GM18511 (cell line): Measurements from ENCODE around the gene MAP3K14.

Source experiments
- ATAC-seq: cut with Tn5 transposase; IDR thresholded peaks from one replicate; pipeline ENCODE4 v1.9.1; 2021; ENCODE audit warnings: mild to moderate bottlenecking, moderate library complexity; ENCODE audit not compliant: unreplicated experiment

The MAP3K14 gene

DNA sequence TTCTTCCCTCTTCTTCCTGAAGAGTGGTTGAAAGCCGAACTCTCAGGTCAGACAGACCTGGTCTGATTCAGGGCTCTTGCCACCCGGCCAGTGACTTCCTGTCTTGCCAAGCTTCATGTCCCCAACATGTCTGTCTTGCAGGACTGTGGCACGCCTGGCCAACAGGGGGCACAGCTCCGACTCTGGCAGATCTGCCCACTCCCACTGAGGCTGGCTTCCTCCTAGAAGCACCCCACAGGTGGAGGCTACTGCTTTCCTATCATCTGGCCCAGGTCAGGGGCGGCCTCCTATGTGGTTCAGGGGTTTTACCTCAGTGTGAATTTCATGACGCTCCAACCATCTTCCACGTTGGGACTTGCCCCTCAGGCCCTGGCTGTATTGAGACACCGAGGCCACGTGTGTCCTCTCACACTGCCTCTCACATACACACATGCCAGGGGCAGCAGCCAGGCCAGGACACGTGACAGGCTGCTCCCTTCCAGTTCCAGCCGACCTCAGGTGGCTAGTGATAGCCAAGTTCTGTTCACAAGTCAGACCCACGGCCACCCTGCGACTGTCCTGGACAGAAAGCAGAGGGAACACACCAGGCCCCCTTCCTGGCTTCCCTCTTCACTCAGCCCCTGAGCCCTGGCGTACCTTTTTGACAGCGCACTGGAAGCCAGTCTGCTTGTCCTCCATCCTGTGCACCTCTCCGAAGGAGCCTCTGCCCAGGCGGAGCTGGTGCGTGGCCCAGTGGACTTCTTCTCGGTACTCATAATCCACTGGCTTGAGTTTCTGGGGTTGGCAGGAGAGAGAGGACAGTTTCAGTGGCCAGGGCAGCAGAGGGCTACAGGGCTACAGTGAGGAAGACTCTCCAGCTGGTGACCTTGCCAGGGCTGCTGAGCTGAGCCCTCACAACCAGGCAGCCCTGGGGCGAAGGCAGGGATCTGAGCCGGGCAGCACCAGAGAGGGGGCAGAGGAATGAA is 32.4 kb downstream of the MAP3K14 start:
- ATAC-seq = no peak

DNA sequence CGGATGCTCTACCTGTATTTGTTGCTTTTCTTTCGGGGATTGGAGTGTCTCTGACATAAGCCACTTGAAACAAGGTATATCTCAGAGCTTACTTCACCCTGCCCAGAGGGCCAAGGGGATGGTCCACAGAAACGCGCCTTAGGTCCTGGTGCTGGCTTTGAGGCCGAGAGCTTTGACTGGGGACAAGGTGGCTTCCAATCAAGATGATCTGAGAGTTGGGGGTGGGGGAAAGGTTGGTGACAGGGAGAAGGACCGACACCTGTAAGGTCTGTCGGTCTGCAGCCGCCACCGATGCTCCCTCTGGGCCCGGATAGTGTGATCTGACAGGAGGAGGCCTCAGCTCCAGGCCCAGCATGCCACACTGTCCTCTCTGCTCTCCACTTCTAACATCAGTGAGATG is 33.1 kb downstream of the MAP3K14 start:
- no peak for ATAC-seq

DNA sequence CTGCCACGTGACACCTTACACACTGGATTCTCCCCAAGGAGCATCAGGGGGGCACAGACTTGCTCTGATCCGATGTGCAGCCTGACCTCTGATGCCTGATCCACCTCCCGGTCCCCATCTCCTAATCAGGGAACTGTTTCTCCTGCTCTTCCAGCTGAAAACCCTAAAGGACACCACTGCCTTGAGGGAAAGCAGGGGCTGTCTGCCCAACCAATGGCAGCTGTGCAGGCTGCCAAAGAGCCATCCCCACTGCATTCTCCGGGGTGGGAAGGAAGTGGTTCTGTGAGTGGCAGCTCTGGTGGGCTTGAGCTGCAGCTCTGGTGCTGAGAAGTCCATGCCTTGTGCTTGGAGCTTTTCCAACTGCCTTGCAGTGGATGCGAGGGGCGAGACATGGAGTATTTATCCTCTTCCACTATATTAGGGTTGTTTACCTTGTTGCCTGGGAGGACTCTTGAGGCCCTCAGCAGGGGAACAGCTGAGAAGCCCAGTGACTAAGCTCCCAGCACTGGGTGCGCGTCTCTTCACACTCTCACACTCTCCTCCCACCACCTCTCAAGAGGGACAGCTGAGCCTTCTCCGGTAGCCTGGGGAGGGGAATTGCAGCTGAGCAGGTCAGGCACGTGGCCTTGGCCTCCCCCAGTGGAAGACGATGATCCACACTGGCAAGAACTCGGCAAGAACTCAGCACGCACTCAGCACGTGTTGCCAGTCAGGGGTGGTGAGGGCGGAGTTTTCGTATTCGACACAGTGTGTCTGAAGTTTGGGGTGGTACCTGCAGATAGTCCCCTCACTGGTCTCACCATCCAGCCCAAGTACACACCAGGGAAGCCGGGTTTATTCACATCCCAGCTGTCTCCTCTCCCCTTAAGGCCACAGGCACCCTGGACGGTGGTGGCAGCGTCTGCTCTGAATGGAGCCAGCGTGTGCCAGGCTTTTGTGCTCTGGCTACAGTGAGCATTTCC is 33.9 kb downstream of the MAP3K14 start:
- ATAC-seq = no peak

DNA sequence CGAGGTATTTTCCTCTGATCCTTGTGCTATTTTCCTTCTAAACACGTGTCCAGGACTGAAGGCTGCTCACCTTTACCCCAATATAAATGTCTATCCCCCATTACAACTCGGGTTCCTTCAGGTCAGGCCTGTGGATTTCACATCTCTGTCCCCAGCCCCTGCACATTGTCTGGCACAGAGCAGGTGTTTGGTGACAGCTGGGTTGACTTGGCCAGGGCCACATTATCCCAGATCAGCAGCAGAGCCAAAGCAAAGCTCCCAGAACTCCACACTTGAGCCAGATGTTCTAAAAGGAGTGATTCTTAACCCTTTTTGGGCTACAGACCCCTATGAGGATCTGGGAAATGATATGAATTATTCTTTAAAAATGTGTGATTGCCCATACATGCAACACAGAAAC is 36.9 kb downstream of the MAP3K14 start:
- ATAC-seq = no peak

DNA sequence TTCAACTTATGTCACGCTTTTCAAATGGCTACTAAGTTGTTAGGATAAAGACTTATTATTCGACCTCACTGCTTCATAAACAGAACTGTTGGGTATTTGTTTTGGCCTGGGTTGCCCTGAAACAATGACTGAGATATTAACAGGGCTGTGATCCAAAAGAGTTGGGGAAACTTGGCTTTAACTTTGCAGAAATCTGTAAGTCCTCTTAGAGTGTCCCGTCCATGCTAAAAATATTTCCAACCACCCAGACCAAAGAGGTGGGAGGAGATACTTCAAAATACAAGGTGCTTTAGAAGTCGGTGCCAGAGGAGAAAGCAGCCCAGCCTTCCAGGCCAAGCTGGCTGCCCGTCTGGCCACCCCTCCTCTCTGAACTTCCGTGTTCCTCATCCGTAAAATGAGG is 38.8 kb downstream of the MAP3K14 start:
- ATAC-seq = no peak

DNA sequence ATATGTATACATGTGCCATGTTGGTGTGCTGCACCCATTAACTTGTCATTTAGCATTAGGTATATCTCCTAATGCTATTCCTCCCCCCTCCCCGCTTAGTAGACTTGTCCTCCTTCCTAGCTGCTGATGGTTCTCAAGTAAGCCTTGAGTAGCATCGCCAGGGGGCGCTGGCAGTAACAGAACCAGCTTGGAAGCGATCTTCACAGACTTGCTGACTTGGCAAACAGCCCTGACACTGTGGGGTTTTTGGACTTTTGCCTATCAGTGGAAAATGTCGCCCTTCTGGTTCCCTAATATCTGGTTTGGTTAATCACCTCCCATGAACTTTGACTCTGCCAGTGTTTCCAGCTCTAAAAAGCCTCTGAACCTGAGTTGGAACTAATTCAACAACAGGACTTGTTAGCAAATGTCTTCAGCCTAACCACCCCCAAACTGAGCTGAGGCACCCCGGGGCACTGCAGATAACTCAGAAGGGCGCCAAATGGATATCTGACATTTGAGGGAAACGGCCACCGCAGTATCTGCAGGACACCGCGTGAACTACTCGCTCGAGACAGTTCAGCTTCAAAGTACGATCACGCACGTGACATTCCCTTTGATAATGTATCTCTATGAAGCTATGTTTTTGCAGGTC is 39.5 kb downstream of the MAP3K14 start:
- no peak for ATAC-seq

DNA sequence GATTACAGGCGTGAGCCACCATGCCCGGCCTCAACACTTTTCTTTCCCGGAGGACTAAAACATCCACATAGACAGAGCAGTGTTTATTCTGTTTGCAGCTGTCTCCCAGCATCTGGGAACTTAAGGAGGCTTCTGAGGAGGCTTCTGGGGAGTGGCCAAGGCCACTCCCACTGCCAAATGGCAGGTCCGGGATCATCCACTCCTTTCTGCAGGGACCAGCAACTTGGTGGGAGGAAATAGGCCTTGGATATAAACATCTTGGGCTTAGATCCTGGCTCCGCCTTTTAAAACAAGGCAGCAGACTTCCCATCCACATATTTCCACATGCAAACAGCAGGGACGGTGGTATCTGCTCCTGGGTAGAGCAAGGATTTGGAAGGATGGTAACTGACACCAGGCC is 40.8 kb downstream of the MAP3K14 start:
- no peak for ATAC-seq

DNA sequence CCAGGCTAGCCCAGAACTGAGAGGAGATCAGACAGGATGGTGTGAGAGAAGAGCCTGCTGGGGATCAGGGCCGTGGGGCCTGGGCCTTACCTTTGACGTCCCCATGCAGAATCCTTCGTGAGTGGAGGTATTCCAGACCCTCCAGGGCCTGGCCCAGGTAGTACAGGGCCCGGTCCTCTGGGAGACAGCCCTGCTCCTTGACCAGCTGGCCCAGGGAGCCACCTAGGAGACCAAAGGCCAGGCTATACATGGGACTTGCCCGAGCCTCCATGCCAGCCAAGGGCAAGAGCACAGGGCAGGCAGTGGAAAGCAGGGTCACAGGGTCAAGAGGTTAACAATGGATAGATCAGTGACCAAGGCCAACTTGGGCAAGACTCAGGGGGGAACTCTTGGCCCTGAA is 42.8 kb downstream of the MAP3K14 start:
- no peak for ATAC-seq

DNA sequence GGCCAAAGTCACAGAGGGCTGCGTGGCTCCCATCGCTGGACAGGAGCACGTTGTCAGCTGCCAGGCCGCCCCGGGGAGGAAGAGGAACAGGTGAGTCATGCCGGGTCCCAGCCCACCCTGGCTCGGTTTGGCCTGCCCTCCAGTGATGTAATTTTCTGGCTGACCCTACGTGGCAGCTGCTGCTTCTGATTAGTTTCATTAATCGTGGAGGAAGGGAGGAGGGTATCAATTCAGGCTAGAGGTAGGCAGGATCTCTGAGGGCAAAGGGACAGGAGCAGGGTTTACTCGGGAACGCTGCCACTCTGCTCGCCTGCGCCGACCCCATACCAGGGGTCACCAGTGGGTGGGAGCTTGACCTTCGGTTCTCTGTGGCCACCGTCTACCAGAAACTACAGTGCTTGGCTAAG is 43.3 kb downstream of the MAP3K14 start:
- ATAC-seq = no peak

DNA sequence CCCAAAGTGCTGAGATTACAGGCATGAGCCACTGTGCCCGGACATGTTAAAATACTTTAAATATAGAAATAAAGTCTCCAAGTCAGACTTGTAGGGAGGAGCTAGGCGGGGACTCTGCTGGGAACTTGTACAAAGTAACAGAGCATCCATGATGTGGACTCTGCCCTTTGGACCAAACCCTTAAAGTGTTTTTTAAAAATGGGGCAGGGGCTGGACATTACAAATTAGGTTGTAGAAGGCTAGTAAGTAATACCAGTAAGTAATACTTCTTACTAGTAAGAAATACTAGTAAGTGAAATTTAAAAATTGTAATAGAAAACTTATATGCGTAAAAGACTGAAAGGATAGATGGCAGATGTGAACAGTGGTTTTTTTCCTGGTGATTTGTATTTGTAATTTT is 45.2 kb downstream of the MAP3K14 start:
- no peak for ATAC-seq

DNA sequence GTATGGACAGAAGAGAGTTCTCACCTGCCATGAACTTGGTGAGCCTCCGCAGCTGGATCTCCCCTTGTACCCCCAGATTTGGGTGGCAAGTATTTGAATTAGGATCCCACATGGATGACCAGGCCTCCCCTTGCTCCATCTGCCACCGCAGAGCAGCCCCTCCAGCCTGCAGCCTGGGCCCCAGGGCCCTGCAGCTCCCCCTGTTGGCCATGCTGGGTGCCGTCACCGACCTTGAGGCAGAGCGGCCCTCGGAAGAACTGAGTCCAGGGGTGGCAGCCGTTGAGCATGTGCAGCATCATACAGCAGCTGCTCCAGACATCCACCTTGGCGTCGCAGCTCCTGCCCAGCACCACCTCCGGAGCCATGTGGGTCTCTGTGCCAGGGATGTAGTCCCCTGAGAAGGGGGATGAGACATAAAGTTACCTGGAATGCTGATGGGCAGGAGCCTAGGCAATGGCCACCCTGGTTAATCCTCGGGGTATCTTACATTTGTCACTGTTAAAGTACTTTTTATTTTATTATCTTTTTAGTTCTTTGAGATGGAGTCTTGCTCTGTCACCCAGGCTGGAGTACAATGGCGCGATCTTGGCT is 45.9 kb downstream of the MAP3K14 start:
- ATAC-seq = no peak

DNA sequence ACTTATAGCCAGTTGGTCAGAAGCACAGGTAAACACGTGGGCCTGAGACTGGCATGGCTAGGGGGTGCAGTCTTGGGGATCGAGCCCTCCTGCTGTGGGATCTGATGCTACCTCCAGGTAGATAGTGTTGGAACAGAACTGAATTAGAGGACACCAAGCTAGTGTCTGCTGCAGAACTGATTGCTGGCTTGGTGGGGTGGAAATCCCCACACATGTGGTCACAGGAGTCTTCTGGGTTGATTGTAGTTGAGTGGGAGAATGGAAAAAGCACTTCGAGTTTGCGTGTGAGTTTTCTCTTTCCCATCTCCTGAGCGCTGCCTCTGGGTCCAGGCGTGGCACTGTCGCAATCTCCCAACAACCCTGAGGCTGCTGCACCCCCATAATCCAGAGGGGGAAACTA is 46.9 kb downstream of the MAP3K14 start:
- no peak for ATAC-seq

DNA sequence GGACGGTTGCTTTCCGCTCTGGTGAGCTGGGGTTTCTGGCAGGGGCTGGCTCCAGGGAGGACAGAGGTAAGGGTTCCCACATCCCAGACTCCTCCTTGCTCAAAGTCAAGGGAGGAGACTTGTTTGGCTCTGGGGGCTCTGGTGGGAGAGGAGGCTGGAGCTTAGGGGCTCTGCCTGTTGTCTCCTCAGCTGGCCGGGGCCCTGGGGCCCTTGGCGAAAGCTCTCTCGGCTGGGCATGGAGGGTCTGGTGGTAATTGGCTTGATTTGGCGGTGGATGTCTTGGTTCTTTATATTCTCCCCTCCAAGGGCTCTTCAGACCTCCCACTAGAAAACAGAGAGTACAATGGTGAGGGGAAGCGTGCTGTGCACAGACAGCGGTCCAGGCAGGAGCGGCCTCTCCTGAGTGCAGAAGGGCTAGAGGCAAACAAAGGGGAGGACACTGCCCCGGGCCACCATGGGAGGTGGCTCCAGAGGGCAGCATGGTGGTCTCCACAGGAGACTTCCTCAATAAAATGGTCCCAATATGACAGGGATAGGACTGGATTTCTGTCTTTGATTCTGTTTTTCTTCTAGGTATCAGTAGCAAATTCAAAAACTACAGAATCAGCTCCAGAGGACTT is 49.3 kb downstream of the MAP3K14 start:
- no peak for ATAC-seq

DNA sequence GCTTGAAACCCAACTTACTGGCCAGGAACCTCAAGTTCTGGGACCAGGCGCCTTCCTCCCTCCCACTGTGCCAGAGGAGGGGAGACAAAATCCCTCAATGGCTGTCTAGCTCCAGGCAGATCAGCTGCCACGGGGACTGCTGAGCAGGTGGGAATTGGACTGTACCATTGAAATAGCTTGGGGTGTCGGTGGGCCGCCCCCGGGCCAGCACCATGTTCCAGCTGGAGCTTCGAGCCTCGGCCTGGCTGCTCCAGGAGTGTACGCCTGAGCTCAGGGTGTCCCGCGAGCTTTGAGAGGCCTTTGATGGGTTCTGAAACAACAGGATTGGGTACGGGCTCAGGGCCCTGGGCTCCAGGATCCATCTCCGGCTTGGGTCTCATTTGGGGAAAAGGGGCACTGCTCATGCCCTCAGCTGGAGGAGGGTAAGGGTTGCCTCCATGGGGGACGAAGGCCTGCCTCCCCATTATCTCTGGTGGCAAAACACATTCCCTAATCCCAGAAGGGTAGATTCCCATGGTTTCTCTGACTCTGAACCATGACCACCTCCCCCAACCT is 50.4 kb downstream of the MAP3K14 start:
- ATAC-seq = no peak

DNA sequence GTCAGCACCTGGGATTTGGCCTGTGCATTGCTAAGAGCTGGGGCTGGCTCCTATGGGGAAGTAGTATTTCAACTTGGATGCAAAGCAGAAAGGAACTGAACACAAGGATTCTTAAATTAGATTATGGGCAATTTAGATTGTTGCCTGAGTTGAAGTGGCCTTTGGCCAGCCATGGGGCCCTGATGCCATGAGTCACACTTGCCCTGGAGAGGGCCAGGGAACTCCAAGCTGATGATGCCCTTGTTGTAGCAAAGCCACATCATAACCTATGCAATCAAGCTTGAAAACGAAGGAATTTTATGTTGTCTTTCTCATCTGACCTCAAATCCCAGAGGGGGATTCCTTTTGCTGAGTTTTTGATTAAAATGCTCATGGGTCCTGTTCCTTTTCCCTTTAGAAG is 51.0 kb downstream of the MAP3K14 start:
- ATAC-seq = no peak

DNA sequence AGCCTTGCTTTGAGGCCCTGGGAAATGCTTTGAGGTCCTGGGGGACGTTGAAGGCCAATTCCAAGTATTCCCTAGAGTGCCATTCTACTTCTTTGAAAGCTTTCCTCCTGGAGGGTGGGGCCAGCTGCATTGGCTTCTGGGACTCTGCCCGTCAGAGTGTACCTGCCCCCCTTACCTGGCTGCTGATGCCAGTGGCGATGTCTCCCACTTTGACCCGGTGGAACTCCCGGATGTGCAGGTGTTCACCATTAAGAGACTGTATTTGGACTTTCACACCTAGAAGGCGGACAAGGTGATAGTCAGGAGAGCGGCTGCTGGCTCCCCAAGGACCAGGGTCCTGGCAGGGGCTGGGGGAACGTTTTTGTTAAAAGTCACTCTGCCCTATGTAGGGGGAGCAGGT is 51.8 kb downstream of the MAP3K14 start:
- ATAC-seq = no peak

DNA sequence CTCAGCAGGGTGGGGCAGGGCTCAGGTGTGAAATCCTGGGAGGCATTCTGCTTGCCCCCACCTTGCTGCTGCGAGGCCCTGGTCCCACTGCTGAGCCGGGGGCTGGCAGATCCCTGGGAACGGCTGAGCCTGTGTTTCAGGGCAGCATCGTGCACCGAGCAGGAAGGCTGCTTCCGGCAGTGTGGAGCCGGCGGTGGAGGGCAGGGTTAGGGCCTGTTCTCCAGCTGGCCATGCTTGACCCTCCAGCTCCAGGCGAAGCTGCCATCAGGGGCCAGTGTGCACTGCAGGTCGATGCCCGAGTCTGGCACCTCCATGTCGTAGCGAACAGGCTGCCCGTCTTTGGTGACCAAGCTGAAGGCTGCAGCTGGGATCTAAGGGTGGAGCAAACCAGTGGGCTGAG is 52.4 kb downstream of the MAP3K14 start:
- no peak for ATAC-seq

DNA sequence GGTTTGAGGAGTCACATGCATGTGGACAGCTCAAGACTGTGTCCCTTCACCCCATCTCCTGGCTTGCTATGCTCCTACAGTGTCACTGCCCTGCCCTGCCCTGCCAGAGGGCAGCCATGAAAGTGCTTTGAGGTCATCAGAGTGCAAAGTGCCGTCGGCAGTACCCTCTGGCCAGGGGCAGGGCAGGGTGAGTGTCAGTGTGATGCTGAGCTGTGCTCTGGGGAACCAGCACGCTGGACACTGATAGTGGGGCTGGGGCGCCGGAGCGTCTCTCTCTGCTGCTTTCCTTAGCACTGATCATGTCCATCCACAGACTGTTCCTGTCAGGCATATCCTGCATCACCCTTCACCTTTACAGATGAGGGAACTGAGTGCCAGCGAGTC is 53.4 kb downstream of the MAP3K14 start:
- no peak for ATAC-seq

DNA sequence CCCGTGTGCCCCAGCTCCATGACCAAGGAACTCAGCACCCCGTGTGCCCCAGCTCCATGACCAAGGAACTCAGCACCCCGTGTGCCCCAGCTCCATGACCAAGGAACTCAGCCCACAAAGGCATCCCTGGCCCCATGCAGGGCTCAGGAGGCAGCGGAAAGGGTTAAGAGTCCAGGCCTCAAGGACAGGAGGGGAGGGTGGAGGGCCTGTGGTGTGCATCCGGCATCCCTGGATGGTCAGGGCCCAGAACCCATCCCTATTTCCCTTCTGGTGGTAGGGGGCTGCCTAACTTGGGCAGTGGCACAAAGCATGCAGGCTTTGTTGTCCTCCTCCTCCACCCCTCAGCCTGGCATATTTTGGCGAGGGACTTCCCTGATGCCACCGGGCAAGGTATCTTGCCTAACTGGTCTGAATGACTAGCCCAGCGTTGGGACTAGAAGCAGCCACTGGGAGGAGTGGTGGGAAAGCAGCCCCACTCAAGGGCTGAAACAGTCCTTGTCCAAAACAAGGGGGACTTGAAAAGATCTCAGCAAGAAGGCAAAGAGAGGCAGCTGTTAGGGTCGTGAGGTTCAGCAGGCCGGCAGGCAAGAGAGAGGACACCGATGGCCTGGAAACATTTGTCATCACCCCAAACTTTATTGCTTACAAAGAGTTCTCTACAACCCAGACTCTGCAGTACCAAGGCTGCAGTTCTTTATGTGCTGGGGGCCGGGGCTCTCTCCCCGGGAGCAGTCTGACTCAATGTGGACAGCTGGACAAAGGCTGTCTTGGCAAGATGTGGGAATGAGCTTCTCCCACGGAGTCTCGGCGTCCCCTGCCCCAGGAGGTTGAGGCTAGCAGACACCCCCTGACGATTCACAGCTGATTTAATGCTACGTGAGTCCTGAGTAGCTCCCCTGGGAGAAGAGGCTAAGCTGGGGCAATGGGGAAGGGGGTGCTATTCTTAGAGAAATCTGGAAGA is 54.0 kb downstream of the MAP3K14 start:
- no peak for ATAC-seq
